Keratinocyte (primary cell): ENCODE data around the gene LRBA.

Experiments
- EZH2 ChIP-seq: IDR thresholded peaks from one replicate; pipeline ENCODE4 v1.6.1; 2012; ENCODE audit warnings: inconsistent platforms, mild to moderate bottlenecking, low read length, moderate library complexity
- TF ChIP-seq, protein P1 (sequence below), 3 experiments: IDR thresholded peaks in 1 of 3; conservative IDR thresholded peaks in 1 of 3; optimal IDR thresholded peaks in 1 of 3; 2 replicates in 2 of 3; 3 replicates in 1 of 3; pipeline versions ENCODE3 to v1.5.1; 2011; ENCODE audit warnings: low read length in 3 of 3, mild to moderate bottlenecking in 3 of 3, moderate library complexity in 2 of 3, control low read depth in 1 of 3, inconsistent platforms in 1 of 3; ENCODE audit not compliant: insufficient read depth in 2 of 3; ENCODE audit errors: extremely low read depth in 1 of 3

DNA sequence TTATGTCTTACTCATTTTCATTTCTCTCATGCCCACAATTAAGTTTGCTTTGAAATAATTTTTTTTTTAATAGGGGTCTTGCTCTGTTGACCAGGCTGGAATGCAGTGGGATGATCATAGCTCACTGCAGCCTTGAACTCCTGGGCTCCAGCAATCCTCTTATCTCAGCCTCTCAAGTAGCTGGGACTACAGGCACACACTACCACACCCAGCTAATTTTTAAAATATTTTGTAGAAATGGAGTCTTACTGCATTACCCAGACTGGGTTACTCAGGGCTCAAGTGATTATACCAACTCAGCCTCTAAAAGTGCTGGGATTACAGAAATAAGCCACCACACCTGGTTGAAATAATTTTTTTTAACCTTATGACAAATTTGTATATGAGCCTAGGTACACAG is 452.3 kb downstream of the LRBA start:
- TF ChIP-seq, protein P1, sequence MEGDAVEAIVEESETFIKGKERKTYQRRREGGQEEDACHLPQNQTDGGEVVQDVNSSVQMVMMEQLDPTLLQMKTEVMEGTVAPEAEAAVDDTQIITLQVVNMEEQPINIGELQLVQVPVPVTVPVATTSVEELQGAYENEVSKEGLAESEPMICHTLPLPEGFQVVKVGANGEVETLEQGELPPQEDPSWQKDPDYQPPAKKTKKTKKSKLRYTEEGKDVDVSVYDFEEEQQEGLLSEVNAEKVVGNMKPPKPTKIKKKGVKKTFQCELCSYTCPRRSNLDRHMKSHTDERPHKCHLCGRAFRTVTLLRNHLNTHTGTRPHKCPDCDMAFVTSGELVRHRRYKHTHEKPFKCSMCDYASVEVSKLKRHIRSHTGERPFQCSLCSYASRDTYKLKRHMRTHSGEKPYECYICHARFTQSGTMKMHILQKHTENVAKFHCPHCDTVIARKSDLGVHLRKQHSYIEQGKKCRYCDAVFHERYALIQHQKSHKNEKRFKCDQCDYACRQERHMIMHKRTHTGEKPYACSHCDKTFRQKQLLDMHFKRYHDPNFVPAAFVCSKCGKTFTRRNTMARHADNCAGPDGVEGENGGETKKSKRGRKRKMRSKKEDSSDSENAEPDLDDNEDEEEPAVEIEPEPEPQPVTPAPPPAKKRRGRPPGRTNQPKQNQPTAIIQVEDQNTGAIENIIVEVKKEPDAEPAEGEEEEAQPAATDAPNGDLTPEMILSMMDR (optimal IDR thresholded peaks at IDR 0.05 in 1 of 3, IDR thresholded peaks at IDR 0.05 in 1 of 3, conservative IDR thresholded peaks at IDR 0.05 in 1 of 3; ENCODE audit: extremely low read depth in 1 of 3, insufficient read depth in 2 of 3, low read length in 3 of 3), result no peak
- no peak for TF ChIP-seq EZH2
